NK-92 (cell line): ENCODE data around the gene TXN.
"Not testable (repeated sequence)": the region's sequence is repeated elsewhere in the genome, so short reads cannot be mapped to it uniquely, and the experiment has no call there.

Experiments
- DNase-seq: peaks from one replicate; lab custom pipeline; 2025; ENCODE audit not compliant: unreplicated experiment; lab: John Stamatoyannopoulos, UW

TXN gene

DNA sequence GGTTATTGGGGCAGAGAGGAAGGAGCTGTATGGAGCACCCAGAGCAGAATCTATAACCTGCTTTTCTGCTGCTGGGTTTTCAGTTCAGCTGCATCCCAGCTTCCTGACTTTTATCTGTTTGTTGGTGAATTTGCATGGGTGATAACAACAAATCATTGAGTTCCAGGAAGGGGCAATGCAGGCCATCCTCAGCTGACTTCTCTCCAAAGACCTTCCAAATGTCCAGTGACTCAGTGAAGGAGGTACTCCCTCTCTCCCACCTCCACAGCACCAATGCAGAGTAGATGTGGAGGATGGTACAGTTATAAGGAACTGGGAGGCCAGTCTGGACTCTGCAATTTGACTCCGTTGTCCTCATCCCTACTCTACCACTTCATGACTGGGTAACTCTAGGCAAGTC, 1.6 kb upstream of the TXN start:
- DNase-seq: no peak

DNA sequence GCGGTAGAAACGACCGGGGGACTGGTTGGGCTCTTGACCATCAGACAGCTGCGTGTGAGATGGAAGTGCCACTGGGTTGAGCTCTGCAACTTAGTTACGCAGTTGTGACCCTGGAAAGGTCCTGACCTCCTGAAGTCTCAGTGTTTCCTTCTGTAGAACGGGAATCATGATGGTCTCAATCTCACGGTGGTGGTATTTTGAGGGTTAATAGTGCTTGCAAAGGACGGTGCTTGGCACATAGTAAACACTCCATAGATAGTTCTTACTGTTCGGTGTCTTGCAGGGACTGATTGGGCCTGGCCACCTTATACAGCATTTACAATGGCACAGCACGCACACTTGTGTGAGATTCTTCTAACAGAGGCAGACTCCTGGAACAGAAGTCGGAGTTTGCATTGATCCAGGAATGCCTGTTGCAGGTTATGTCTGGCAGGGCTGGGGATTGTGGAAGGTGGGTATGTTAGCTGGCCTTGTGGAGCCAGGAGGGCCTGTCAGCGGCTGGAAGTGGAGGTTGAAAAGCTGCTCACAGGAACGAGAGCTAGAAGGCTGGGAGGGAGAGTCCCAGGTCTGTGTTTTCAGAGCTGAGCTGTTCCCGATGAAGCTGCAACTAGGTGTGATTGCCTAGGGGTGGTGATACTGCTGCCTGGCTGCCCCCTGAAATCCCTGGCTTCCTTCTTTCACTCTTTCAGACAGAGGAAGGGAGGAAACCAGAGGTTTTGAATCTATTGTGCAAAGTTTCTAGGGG, 962 bp upstream of the TXN start:
- no peak for DNase-seq

- DNase-seq: no peak
Observed at GRCh38 chr9:110255463-110256379, 586 bp downstream of the TXN start.

GRCh38 chr9:110255034-110255462, 1.3 kb downstream of the TXN start:
- no peak for DNase-seq

DNA sequence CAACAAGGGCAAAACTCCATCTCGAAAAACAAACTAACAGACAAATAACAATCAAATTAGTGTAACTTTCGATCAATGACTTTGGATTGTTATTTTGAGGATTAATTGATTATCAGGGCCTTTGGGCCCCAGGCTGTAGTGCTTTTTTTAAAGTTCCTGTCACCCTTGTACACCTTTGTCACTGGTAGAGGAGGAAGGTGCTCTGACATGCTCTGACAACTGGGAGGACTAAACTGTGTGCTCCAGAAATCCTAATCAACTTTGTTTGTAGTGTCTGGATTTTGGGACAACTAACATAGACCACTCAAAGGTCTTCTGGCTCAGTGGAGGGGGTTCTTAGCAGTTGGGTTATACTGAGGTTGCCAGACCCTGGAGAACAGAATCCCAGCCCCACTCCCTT, 1.8 kb downstream of the TXN start:
- no peak for DNase-seq

- DNase-seq: no peak
Observed at GRCh38 chr9:110252509-110253139, 3.7 kb downstream of the TXN start.

DNA sequence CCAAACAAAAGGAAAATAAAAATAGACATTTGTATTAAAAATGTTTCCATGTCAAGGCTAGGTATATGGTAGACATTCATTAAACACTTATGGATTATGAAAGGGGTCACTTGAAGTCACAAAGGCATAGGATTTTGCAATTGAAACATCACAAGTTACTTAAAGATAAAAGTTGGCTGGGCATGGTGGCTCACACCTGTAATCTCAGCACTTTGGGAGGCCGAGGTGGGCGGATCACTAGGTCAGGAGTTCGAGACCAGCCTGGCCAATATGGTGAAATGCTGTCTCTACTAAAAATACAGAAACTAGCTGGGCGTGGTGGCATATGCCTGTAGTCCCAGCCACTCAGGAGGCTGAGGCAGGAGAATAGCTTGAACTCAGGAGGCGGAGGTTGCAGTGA, 4.5 kb downstream of the TXN start:
- not testable (repeated sequence) for DNase-seq

DNA sequence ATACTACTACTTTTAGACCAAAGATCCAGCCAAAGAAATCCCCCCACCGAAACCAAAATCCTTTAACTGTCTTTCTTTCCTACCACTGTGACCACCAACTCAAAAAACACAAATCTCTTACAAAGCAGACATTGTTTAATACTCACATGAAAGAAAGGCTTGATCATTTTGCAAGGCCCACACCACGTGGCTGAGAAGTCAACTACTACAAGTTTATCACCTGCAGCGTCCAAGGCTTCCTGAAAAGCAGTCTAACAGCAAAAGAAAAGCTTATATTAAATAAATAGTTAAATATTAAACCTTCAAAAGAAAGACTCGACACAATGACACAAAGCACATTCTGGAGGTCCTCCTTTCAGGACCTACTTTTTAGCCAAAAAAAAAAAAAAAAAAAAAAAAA, 5.1 kb downstream of the TXN start:
- no peak for DNase-seq

DNA sequence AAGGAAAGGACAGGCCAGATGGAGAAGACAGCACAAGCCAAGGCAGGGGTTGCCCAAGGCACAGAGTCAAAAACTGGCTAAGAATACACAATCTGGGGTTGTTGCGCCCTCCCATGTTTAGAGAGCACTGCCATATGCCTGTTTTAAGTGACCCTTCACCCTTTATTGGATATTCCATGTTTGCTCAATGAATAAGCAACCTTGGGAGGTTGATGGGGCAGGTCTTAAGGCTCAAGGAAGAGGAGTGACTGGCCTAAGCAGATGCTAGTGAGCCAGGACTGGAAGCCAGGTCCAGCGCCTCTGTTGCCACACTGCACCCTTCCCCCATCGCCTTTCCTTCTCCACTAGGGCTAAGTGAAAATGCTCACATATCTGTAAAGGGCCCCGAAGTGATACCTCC, 6.7 kb downstream of the TXN start:
- DNase-seq: no peak

GRCh38 chr9:110248361-110248760, 7.9 kb downstream of the TXN start:
- DNase-seq: no peak

DNA sequence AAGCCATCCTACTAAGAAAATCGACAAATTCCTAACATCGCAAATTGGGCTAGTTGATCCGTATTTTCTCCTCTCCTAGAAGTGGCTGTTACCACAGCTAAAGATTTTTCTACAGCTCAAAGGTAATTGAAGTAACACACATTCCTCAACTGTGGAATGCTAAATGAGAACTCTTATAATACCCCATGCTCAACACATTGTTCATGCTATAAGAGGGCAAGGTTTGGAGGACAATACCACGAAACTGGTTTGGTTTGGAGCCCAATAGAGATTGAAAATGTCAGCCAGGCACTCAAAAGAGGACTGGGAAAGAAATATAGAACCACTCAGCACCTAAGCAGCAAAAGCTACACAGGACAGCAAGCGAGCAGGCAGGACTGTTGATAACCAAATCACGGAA, 10.1 kb downstream of the TXN start:
- no peak for DNase-seq

DNA sequence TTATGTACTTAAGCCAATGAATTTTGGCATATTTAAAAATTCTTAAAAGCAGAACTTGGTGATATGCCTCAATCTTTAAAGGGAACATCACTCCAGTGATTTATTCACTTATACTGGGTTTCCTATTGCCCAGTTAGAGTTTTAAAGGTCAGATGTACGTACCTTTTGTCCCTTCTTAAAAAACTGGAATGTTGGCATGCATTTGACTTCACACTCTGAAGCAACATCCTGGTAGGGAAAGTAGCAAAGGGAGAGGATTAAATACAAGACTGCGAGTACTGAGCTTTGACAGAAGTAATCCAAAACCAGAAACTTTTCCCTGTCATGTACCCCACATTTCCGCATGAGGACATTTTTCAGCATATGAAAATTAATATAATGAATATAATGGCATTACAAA, 11.7 kb downstream of the TXN start:
- no peak for DNase-seq

- no peak for DNase-seq
Observed at GRCh38 chr9:110241858-110242321, 14.4 kb downstream of the TXN start.

GRCh38 chr9:110241260-110241857, 14.9 kb downstream of the TXN start:
- DNase-seq: no peak

DNA sequence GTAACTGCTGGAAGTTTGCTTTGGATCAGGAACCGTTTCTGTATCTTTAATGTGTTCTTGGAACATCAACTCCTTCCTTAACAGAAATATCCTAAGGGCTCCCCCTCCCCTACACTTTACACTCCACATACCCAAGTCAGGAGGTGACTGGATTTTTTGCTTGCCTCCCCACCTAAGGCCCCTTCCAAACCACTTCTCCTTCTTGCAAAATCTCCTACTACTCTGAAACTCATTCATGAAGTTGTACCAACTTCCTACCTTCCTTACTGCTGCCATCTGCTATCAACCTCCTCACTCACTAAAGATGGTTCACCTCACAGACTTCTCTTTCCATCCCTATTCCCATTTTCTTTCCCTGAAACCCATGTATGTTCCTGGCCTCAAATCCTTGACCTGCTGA, 16.1 kb downstream of the TXN start:
- no peak for DNase-seq

DNA sequence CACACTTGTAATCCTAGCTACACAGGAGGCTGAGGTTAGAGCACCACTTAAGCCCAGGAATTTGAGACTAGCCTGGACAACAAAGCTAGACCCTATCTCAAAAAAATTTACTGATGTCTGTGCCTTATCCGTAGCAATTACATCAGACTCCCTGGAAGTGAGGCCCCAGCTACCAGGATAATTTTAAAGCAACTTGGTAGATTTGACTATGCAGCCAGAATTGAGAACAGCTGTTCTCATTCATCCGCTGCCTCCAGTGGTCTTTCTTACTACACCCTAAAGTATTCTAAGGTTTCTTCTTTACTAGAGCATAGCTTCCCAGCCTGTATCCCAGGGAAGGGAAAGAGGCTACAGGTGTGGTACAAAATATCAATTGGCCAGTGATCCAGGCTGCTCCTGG, 28.0 kb downstream of the TXN start:
- DNase-seq: no peak

- DNase-seq: no peak
Observed at GRCh38 chr9:110224583-110224982, 31.7 kb downstream of the TXN start.

DNA sequence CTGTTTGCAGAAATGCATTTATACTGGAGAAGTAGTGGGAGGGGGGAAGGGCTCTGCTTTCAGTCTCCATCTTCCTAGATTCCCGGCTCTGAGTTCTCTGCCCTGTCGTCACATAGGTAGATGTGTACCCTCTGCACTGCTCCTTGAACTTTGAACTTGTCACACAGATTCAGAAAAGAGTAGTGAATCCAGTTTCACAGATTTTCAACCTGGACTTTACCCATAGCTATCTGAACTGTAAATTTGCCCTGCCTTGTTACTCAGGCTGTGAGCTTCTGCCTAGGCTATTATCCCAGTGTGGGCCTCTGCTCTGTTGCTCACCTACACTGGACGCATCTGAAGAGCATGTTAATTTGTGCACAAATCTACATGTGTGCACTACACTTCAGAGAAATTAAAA, 35.5 kb downstream of the TXN start:
- no peak for DNase-seq

DNA sequence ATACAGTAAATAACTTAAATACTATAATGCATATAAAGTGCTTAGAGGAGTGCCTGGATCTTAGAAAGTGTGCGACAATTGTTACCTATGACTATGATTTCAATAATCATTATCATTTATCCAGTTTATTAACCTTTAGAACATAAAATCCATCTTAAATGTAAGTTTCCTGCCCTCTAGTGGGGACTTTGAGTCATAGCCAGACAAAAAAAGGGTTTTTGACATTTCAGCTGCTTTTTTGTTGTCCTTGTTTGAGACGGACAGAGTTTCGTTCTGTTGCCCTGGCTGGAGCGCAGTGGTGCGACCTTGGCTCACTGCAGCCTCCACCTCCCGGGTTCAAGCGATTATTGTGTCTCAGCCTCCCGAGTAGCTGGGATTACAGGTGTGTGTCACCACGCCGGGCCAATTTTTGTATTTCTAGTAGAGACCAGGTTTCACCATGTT, 38.6 kb downstream of the TXN start:
- no peak for DNase-seq

DNA sequence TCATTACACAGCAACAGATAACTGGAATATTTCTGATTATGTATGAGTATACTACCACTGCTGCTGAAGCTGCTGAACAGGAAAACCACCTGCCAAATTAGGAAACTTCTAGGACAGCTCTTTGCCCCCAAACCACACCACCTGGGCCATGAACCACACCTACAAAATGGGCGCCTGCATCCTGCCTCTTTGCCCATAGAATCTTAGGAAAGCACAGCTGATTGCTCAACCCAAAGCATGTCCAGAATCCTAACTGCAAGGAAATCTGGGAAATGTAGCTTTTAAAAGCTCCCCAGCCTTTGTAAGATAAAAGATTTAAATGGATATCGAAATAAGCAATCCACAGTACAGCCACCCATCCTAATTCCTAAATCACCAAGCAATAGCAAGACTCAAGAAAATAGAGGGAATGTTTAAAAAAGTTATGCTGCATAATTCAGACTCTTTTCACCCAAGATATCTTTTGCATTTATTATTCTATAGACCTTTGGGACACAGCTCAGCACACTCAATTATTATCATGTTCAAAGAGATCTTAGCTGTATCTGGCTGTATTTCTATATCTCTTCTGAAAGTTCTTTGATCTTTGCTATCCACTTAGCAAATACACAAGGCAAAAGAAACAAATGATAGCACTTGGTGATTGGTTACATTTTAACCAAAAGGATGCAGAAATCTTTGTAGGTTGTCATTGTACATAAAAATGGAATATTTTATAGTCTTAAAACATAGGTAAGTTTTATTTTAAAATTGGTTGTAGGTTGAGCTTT, 41.5 kb downstream of the TXN start:
- no peak for DNase-seq

DNA sequence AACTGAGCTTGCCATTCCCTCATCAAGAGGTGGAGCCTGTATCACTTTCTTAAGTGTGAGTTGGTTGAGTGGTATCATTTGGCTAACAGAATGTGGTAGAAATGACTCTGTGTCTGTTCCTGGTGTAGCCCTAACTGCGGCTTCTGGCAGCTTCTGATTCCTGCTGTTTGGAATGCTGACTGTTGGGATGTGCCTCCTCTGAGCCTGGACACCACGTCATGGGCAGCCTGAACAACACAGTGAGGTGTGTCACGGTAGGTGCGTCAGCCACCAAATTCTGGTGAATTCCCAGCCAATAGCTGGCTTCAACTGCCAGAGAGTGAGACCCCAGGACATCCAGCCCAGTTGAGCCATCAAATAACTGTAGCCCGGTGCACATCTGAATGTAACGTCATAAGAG, 42.2 kb downstream of the TXN start:
- no peak for DNase-seq
